Activated CD8-positive, alpha-beta T cell treated with anti-CD3 and anti-CD28 coated beads, Interleukin-2, amount 10 ng/mL, durations not matched to agents 7 days and 5 days (primary cell): ENCODE results near the gene RBM11. TPM values are rescaled to one million over a fixed set of nuclear protein-coding genes. Genes with fewer than 3 reads are reported as not detected.
A peak's percentile ranks its signal among the peaks of the same experiment; 100 is the strongest.
"Not testable (repeated sequence)": the region's sequence is repeated elsewhere in the genome, so short reads cannot be mapped to it uniquely, and the experiment has no call there.

ENCODE experiments used
- ATAC-seq: fragments of 150-1000 bp; cut with Tn5 transposase; one replicate; pipeline ENCODE4 v1.10.0; 2021; ENCODE audit warnings: moderate library complexity
- CTCF ChIA-PET: fragments of 350-600 bp; sonication (Branson Sonifier 250); formaldehyde crosslinking; loops from one replicate; lab custom pipeline; 2021; ENCODE audit warnings: antibody characterized with exemption; lab: Charles Lee
- POLR2A ChIA-PET: fragments of 350-600 bp; sonication (Branson Sonifier 250); formaldehyde crosslinking; loops from one replicate; lab custom pipeline; 2021; ENCODE audit warnings: antibody characterized with exemption; lab: Charles Lee
- DNase-seq: peaks from one replicate; pipeline ENCODE4 v3.0.0-alpha.2; 2020
- H3K27ac Mint-ChIP-seq: one replicate; pipeline ENCODE4 v1.8.0; 2021; ENCODE audit warnings: mild to moderate bottlenecking, mixed read lengths
- H3K27me3 Mint-ChIP-seq: one replicate; pipeline ENCODE4 v1.8.0; 2021; ENCODE audit warnings: low read depth, mixed read lengths
- H3K36me3 Mint-ChIP-seq: one replicate; pipeline ENCODE4 v1.8.0; 2021; ENCODE audit warnings: low read depth, mixed read lengths
- H3K4me1 Mint-ChIP-seq: one replicate; pipeline ENCODE4 v1.8.0; 2021; ENCODE audit warnings: low read depth, mixed read lengths
- H3K4me3 Mint-ChIP-seq: one replicate; pipeline ENCODE4 v1.8.0; 2021; ENCODE audit warnings: mild to moderate bottlenecking, mixed read lengths
- H3K9me3 Mint-ChIP-seq: one replicate; pipeline ENCODE4 v1.8.0; 2022; ENCODE audit warnings: mixed read lengths; ENCODE audit not compliant: insufficient read depth
- total RNA-seq, 2 experiments: library from RNA; stranded (reverse); gene quantifications; one replicate each; pipeline ENCODE4 v1.2.3, GENCODE V29; 2021

RBM11 gene
- total RNA-seq = under 1 TPM; 0.34 to 0.50 TPM

GRCh38 chr21:14215971-14216641 lies at the start of gene RBM11:
TSS of gene RBM11 (plus strand) at chr21:14216157. CDS start at chr21:14216187, 30 bp downstream.
- Mint-ChIP-seq H3K27ac (no peak within 1 kb of the TSS), H3K9me3 (no peaks in the 10 kb centered on the region), H3K4me3 (peak within 1 kb of the TSS; percentile 80), H3K36me3 (no peaks in the 10 kb centered on the region), H3K27me3 (peaks cover 10% of the 10 kb centered on the region), H3K4me1 (peaks cover 7% of the 10 kb centered on the region)
- ATAC-seq (peak; percentile 95), DNase-seq (peak; percentile 76)
- ChIA-PET POLR2A (interaction anchor here (1.5 kb wide), 1 partner anchor 28 kb away, joined by 3 read pairs; no protein-coding TSS in a partner anchor), CTCF (no interaction called here)

- H3K36me3 Mint-ChIP-seq, H3K27me3 Mint-ChIP-seq, H3K4me1 Mint-ChIP-seq, CTCF ChIA-PET, ATAC-seq, H3K27ac Mint-ChIP-seq, H3K9me3 Mint-ChIP-seq, H3K4me3 Mint-ChIP-seq, POLR2A ChIA-PET, DNase-seq: not testable (repeated sequence)
Measured at GRCh38 chr21:14166463-14167223, 49.3 kb upstream of the RBM11 start.

GRCh38 chr21:14206222-14206621 lies 9.7 kb upstream of the RBM11 start:
- Mint-ChIP-seq H3K4me1 (no peaks in the 10 kb centered on the region), H3K9me3 (no peaks in the 10 kb centered on the region), H3K36me3 (no peaks in the 10 kb centered on the region), H3K27ac (no peak overlapping the region), H3K27me3 (peaks cover 7% of the 10 kb centered on the region), H3K4me3 (no peak overlapping the region)
- CTCF ChIA-PET = interaction anchor here (0.7 kb wide), 1 partner anchor 49 kb away, joined by 3 read pairs; no protein-coding TSS in a partner anchor
- DNase-seq = no peak
- POLR2A ChIA-PET = no interaction called here
- no peak for ATAC-seq

GRCh38 chr21:14210738-14211137 lies 5.2 kb upstream of the RBM11 start, which contains the start of gene LIPI:
TSS of gene LIPI (minus strand) at chr21:14210955. CDS start at chr21:14210845, 110 bp downstream.
- H3K4me1 Mint-ChIP-seq = no peaks in the 10 kb centered on the region
- ATAC-seq = no peak
- ChIA-PET POLR2A (no interaction called here), CTCF (interaction anchor here (1.5 kb wide), 1 partner anchor 8 kb away, joined by 3 read pairs; no protein-coding TSS in a partner anchor)
- DNase-seq = no peak
- no peak within 1 kb of the TSS for H3K27ac Mint-ChIP-seq
- no peak within 1 kb of the TSS for H3K4me3 Mint-ChIP-seq
- peaks cover 16% of the 10 kb centered on the region for H3K27me3 Mint-ChIP-seq
- H3K36me3 Mint-ChIP-seq = no peaks in the 10 kb centered on the region
- no peaks in the 10 kb centered on the region for H3K9me3 Mint-ChIP-seq

GRCh38 chr21:14213164-14213563 lies 2.8 kb upstream of the RBM11 start:
- Mint-ChIP-seq H3K9me3 (no peaks in the 10 kb centered on the region), H3K27me3 (peaks cover 12% of the 10 kb centered on the region), H3K36me3 (no peaks in the 10 kb centered on the region), H3K27ac (no peak overlapping the region), H3K4me3 (no peak overlapping the region), H3K4me1 (peaks cover 7% of the 10 kb centered on the region)
- CTCF ChIA-PET = no interaction called here
- POLR2A ChIA-PET = no interaction called here
- no peak for DNase-seq
- no peak for ATAC-seq

- no peaks in the 10 kb centered on the region for H3K9me3 Mint-ChIP-seq
Measured at GRCh38 chr21:14223365-14223764, 7.4 kb downstream of the RBM11 start.

GRCh38 chr21:14229399-14229798 lies 13.4 kb downstream of the RBM11 start:
- no peaks in the 10 kb centered on the region for H3K4me1 Mint-ChIP-seq
- CTCF ChIA-PET = no interaction called here
- ATAC-seq (no peak), DNase-seq (no peak)
- no peak overlapping the region for H3K27ac Mint-ChIP-seq
- POLR2A ChIA-PET = no interaction called here
- no peaks in the 10 kb centered on the region for H3K27me3 Mint-ChIP-seq
- peaks cover 8% of the 10 kb centered on the region for H3K9me3 Mint-ChIP-seq
- H3K36me3 Mint-ChIP-seq = peaks cover 3% of the 10 kb centered on the region
- H3K4me3 Mint-ChIP-seq = no peak overlapping the region

More at GRCh38 chr21:14223365-14223764, 7.4 kb downstream of the RBM11 start:
- no peak for ATAC-seq
- Mint-ChIP-seq H3K4me1 (no peaks in the 10 kb centered on the region), H3K27ac (no peak overlapping the region), H3K36me3 (no peaks in the 10 kb centered on the region), H3K27me3 (peaks cover under 1% of the 10 kb centered on the region), H3K4me3 (no peak overlapping the region)
- POLR2A ChIA-PET = no interaction called here
- CTCF ChIA-PET = no interaction called here
- DNase-seq = no peak

GRCh38 chr21:14235101-14235500 lies 19.1 kb downstream of the RBM11 start:
- DNase-seq = no peak
- H3K9me3 Mint-ChIP-seq = no peaks in the 10 kb centered on the region
- ChIA-PET CTCF (no interaction called here), POLR2A (no interaction called here)
- H3K4me1 Mint-ChIP-seq = no peaks in the 10 kb centered on the region
- no peak overlapping the region for H3K27ac Mint-ChIP-seq
- H3K36me3 Mint-ChIP-seq = no peaks in the 10 kb centered on the region
- ATAC-seq = no peak
- H3K27me3 Mint-ChIP-seq = peaks cover 3% of the 10 kb centered on the region
- H3K4me3 Mint-ChIP-seq = no peak overlapping the region

GRCh38 chr21:14236180-14236579 lies 20.2 kb downstream of the RBM11 start:
- Mint-ChIP-seq H3K4me1 (no peaks in the 10 kb centered on the region), H3K4me3 (no peak overlapping the region), H3K27ac (no peak overlapping the region), H3K9me3 (no peaks in the 10 kb centered on the region), H3K36me3 (no peaks in the 10 kb centered on the region), H3K27me3 (peaks cover 3% of the 10 kb centered on the region)
- ChIA-PET CTCF (no interaction called here), POLR2A (no interaction called here)
- DNase-seq (no peak), ATAC-seq (no peak)

- ChIA-PET CTCF (interaction anchor here (0.7 to 2.2 kb wide), 2 partner anchors 12 to 14 kb away, joined by 3 to 5 read pairs; no protein-coding TSS in a partner anchor), POLR2A (no interaction called here)
- ATAC-seq (no peak), DNase-seq (no peak)
- no peaks in the 10 kb centered on the region for H3K9me3 Mint-ChIP-seq
- H3K4me1 Mint-ChIP-seq = no peaks in the 10 kb centered on the region
- H3K36me3 Mint-ChIP-seq = no peaks in the 10 kb centered on the region
- H3K4me3 Mint-ChIP-seq = no peak overlapping the region
- peaks cover 3% of the 10 kb centered on the region for H3K27me3 Mint-ChIP-seq
- H3K27ac Mint-ChIP-seq = no peak overlapping the region
Measured at GRCh38 chr21:14239281-14239680, 23.3 kb downstream of the RBM11 start.

GRCh38 chr21:14241297-14241696 lies 25.3 kb downstream of the RBM11 start:
- Mint-ChIP-seq H3K9me3 (no peaks in the 10 kb centered on the region), H3K27ac (no peak overlapping the region), H3K4me3 (no peak overlapping the region), H3K27me3 (peaks cover 5% of the 10 kb centered on the region), H3K36me3 (no peaks in the 10 kb centered on the region), H3K4me1 (no peaks in the 10 kb centered on the region)
- no peak for ATAC-seq
- DNase-seq = no peak
- ChIA-PET POLR2A (no interaction called here), CTCF (no interaction called here)

- CTCF ChIA-PET = interaction anchor here (1.0 to 2.6 kb wide), 2 partner anchors 10 to 16 kb away, joined by 3 to 12 read pairs; no protein-coding TSS in a partner anchor
- H3K9me3 Mint-ChIP-seq = no peaks in the 10 kb centered on the region
- H3K4me1 Mint-ChIP-seq = no peaks in the 10 kb centered on the region
- no peak overlapping the region for H3K27ac Mint-ChIP-seq
- peaks cover 7% of the 10 kb centered on the region for H3K27me3 Mint-ChIP-seq
- H3K36me3 Mint-ChIP-seq = no peaks in the 10 kb centered on the region
- DNase-seq = no peak
- no peak for ATAC-seq
- POLR2A ChIA-PET = interaction anchor here (1.0 kb wide), 1 partner anchor 27 kb away, joined by 3 read pairs; the partner anchor contains the start of gene RBM11
- no peak overlapping the region for H3K4me3 Mint-ChIP-seq
Measured at GRCh38 chr21:14243461-14243860, 27.5 kb downstream of the RBM11 start.
